ENCODE measurements around the gene KMT2A. TPM values are rescaled to one million over a fixed set of nuclear protein-coding genes. Genes with fewer than 3 reads are reported as not detected.
A peak's percentile ranks its signal among the peaks of the same experiment; 100 is the strongest.

The KMT2A gene
- polyA plus RNA-seq (2011; rRNA removed) (20.3 and 28.4 TPM in 2 replicates), polyA plus RNA-seq (2017; fragmentation: RNase III; extraction: RNeasy Plus Mini Kit Qiagen cat#74134 plus additional on column Dnase treatment) (6.8 to 9.7 TPM (median 7.1 TPM) in 3 replicates), polyA minus RNA-seq (2011; rRNA and poly(A)+ RNA removed) (61.1 and 62.5 TPM in 2 replicates)
- 8.3 and 9.3 TPM in 2 replicates for polyA plus RNA-seq (2012; cell fraction: cytosol; rRNA removed)
- 17.6 and 25.6 TPM in 2 replicates for polyA plus RNA-seq (2012; cell fraction: nucleus; rRNA removed)

DNA sequence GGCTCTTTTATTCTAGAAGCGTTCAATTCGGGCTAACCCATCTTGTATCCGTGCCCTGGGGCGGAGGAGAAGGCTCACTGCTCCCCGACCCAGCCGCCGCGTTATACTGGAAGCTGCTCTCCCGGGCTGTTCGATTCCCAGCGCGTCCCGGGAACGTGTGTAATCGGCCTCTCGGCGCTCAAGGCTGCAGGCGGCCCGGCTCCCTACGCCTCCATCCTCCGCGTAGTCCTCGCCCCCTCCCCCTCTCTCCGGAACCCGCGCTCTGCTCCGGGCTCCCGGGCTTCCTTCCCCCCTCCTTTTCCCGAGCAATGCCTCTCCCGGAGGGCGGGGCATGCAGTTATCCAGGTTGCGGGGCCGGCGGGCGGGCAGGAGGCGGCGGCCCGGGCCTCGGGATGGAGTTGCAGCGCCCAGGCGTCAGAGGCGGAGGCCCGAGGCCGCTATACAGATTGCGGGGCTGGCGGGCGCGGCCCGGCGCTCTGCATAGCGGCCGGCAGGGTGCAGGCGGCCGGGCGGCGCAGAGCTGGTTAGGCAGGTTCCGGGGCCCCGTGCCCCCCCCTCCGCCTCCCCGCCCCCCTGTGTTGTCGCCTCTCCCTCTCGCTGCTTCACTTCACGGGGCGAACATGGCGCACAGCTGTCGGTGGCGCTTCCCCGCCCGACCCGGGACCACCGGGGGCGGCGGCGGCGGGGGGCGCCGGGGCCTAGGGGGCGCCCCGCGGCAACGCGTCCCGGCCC is at the start of gene KMT2A:
Gene KMT2A, plus strand, starts transcription at position 600 of the 732 bp plus-strand sequence. Its CDS starts 21 bp downstream, at position 621.
- FAIRE-seq, result no peak
- Histone ChIP-seq H3K9me3 (no peaks in the 10 kb centered on the region), H3K27ac (peak within 1 kb of the TSS; percentile 93 to 99), H3K4me3 (peak within 1 kb of the TSS; percentile 95), H3K4me2 (peak within 1 kb of the TSS; percentile 97), H3K4me1 (peaks cover 26% of the 10 kb centered on the region; the same call in 2 of the 3 replicates)
- DNase-seq (ENCODE audit: low read depth in 1 of 2, low spot score in 1 of 2), result peak; percentile 76 to 96
- peak; percentile 73 to 77 for ATAC-seq
- WGBS (ENCODE audit: missing lambda C conversion rate), result 5% methylated on average over 8 of the region's 83 CpGs
- POLR2A ChIA-PET, result interaction anchor here (0.5 to 1.2 kb wide), 6 partner anchors 8 to 52 kb away, joined by 3 to 5 read pairs (median 3); no protein-coding TSS in a partner anchor
- CTCF ChIA-PET, result interaction anchor here (0.8 to 1.2 kb wide), 3 partner anchors 52 to 238 kb away, joined by 3 to 4 read pairs (median 4); no protein-coding TSS in a partner anchor
- TF ChIP-seq MAZ (IDR thresholded peaks at IDR 0.05; ENCODE audit: borderline replicate concordance, low read depth, low read length) (peak; percentile 21; the same call in 1 of the 2 replicates), HEYL (CRISPR knock-in tag; IDR thresholded peaks at IDR 0.05) (no peak), RAD21 (conservative IDR thresholded peaks at IDR 0.05 in 1 of 2, IDR thresholded peaks at IDR 0.05 in 1 of 2) (peak in 1 of 2 experiments; percentile 15; a peak in 1 of 5 replicates), ESRRA (IDR thresholded peaks at IDR 0.05; ENCODE audit: borderline replicate concordance, low read length) (no peak), ZNF302 (CRISPR knock-in tag; IDR thresholded peaks at IDR 0.05) (no peak), CHD2 (IDR thresholded peaks at IDR 0.05; ENCODE audit: low read length, partially characterized antibody) (no peak), RARB (CRISPR knock-in tag; IDR thresholded peaks at IDR 0.05) (no peak), NFE2L2 (conservative IDR thresholded peaks at IDR 0.05; ENCODE audit: low read length) (no peak), EHF (CRISPR knock-in tag; IDR thresholded peaks at IDR 0.05) (0 out of 2 replicates have a peak, but pooled peaks have one; percentile 38), RFX5 (IDR thresholded peaks at IDR 0.05) (0 out of 2 replicates have a peak, but pooled peaks have one; percentile 26), RCOR1 (IDR thresholded peaks at IDR 0.05; ENCODE audit: low read depth, low read length) (no peak), CBX2 (IDR thresholded peaks at IDR 0.05; ENCODE audit: borderline replicate concordance, low read depth) (no peak), HOXB5 (CRISPR knock-in tag; IDR thresholded peaks at IDR 0.05) (peak; percentile 78; the same call in 1 of the 2 replicates), CHD4 (IDR thresholded peaks at IDR 0.05; ENCODE audit: borderline replicate concordance) (no peak), PHF8 (IDR thresholded peaks at IDR 0.05; ENCODE audit: borderline replicate concordance, low read depth) (no peak), POLR2A (IDR thresholded peaks at IDR 0.05; ENCODE audit: low read length) (peak; percentile 63), FOXS1 (CRISPR knock-in tag; IDR thresholded peaks at IDR 0.05) (0 out of 2 replicates have a peak, but pooled peaks have one; percentile 33), NPAS2 (CRISPR knock-in tag; IDR thresholded peaks at IDR 0.05; ENCODE audit: borderline replicate concordance) (no peak), JUNB (IDR thresholded peaks at IDR 0.05) (no peak), ZSCAN20 (CRISPR knock-in tag; IDR thresholded peaks at IDR 0.05) (no peak), JUN (IDR thresholded peaks at IDR 0.05) (peak; percentile 83 to 98; a peak in 4 of 5 replicates), SMC3 (IDR thresholded peaks at IDR 0.05) (no peak), ZFP36 (IDR thresholded peaks at IDR 0.05; ENCODE audit: borderline replicate concordance, partially characterized antibody) (no peak), GATA3 (IDR thresholded peaks at IDR 0.05; ENCODE audit: borderline replicate concordance) (peak; percentile 100), MYC (IDR thresholded peaks at IDR 0.05; ENCODE audit: borderline replicate concordance, low read length) (no peak), BHLHE40 (IDR thresholded peaks at IDR 0.05; ENCODE audit: low read depth, low read length) (no peak), MAFK (IDR thresholded peaks at IDR 0.05; ENCODE audit: partially characterized antibody) (peak; percentile 58)
- TF ChIP-seq, protein P1, sequence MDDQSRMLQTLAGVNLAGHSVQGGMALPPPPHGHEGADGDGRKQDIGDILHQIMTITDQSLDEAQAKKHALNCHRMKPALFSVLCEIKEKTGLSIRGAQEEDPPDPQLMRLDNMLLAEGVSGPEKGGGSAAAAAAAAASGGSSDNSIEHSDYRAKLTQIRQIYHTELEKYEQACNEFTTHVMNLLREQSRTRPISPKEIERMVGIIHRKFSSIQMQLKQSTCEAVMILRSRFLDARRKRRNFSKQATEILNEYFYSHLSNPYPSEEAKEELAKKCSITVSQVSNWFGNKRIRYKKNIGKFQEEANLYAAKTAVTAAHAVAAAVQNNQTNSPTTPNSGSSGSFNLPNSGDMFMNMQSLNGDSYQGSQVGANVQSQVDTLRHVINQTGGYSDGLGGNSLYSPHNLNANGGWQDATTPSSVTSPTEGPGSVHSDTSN (IDR thresholded peaks at IDR 0.05), result 0 out of 2 replicates have a peak, but pooled peaks have one; percentile 20
- TF ChIP-seq, protein P2, sequence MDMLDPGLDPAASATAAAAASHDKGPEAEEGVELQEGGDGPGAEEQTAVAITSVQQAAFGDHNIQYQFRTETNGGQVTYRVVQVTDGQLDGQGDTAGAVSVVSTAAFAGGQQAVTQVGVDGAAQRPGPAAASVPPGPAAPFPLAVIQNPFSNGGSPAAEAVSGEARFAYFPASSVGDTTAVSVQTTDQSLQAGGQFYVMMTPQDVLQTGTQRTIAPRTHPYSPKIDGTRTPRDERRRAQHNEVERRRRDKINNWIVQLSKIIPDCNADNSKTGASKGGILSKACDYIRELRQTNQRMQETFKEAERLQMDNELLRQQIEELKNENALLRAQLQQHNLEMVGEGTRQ (IDR thresholded peaks at IDR 0.05), result no peak
- TF ChIP-seq, protein P3, sequence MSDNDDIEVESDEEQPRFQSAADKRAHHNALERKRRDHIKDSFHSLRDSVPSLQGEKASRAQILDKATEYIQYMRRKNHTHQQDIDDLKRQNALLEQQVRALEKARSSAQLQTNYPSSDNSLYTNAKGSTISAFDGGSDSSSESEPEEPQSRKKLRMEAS (IDR thresholded peaks at IDR 0.05), result peak; percentile 54; the same call in 1 of the 2 replicates
- TF ChIP-seq, protein P4, sequence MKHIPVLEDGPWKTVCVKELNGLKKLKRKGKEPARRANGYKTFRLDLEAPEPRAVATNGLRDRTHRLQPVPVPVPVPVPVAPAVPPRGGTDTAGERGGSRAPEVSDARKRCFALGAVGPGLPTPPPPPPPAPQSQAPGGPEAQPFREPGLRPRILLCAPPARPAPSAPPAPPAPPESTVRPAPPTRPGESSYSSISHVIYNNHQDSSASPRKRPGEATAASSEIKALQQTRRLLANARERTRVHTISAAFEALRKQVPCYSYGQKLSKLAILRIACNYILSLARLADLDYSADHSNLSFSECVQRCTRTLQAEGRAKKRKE (CRISPR knock-in tag; IDR thresholded peaks at IDR 0.05; ENCODE audit: low read depth), result no peak
- TF ChIP-seq, protein P5, sequence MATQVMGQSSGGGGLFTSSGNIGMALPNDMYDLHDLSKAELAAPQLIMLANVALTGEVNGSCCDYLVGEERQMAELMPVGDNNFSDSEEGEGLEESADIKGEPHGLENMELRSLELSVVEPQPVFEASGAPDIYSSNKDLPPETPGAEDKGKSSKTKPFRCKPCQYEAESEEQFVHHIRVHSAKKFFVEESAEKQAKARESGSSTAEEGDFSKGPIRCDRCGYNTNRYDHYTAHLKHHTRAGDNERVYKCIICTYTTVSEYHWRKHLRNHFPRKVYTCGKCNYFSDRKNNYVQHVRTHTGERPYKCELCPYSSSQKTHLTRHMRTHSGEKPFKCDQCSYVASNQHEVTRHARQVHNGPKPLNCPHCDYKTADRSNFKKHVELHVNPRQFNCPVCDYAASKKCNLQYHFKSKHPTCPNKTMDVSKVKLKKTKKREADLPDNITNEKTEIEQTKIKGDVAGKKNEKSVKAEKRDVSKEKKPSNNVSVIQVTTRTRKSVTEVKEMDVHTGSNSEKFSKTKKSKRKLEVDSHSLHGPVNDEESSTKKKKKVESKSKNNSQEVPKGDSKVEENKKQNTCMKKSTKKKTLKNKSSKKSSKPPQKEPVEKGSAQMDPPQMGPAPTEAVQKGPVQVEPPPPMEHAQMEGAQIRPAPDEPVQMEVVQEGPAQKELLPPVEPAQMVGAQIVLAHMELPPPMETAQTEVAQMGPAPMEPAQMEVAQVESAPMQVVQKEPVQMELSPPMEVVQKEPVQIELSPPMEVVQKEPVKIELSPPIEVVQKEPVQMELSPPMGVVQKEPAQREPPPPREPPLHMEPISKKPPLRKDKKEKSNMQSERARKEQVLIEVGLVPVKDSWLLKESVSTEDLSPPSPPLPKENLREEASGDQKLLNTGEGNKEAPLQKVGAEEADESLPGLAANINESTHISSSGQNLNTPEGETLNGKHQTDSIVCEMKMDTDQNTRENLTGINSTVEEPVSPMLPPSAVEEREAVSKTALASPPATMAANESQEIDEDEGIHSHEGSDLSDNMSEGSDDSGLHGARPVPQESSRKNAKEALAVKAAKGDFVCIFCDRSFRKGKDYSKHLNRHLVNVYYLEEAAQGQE (IDR thresholded peaks at IDR 0.05), result no peak
